H1 (cell line): ENCODE data around the gene STKLD1. TPM values are rescaled to one million over a fixed set of nuclear protein-coding genes. Genes with fewer than 3 reads are reported as not detected.

Source experiments
- ATF2 ChIP-seq: IDR thresholded peaks from 2 replicates; pipeline ENCODE4 v1.6.1; 2012; ENCODE audit warnings: low read length, inconsistent platforms
- BACH1 ChIP-seq: IDR thresholded peaks from 2 replicates; pipeline ENCODE4 v1.6.1; 2012; ENCODE audit warnings: low read length, improper control_type of control experiment
- polyA plus RNA-seq, 7 experiments: library from polyadenylated mRNA; depleted of rRNA in 3 of 7; stranded (reverse) in 5 of 7; unstranded in 2 of 7; fragments of >200 nt in 5 of 7; fragments of 200-250 nt in 2 of 7; gene quantifications; 1 replicate in 5 of 7; 2 replicates in 1 of 7; 4 replicates in 1 of 7; pipeline versions ENCODE4 v1.2.1 to v1.2.3, GENCODE V29; 2011 to 2013; ENCODE audit warnings: missing spikeins in 2 of 7, mixed read lengths in 2 of 7
- total RNA-seq: library from RNA; stranded (reverse); fragmentation: NEBNext Ultra II Directional; extraction: Animal tissue kit (Norgen Biotek cat#: 25700); gene quantifications from 2 replicates; pipeline ENCODE4 v1.2.1, GENCODE V29; 2021

The STKLD1 gene
- total and polyA plus RNA-seq, 2 of the 8 experiments (the other 6 are each of a cell fraction or from before 2014, with no cell fraction given), result 0.26 TPM; not detected in 1

GRCh38 chr9:133354766-133355165 is 21.4 kb upstream of the STKLD1 start (continued):
- TF ChIP-seq ATF2, result no peak
- no peak for TF ChIP-seq BACH1
